ENCODE measurements around the gene PHACTR4. TPM values are rescaled to one million over a fixed set of nuclear protein-coding genes. Genes with fewer than 3 reads are reported as not detected.

PHACTR4 gene
- total and polyA plus RNA-seq, 9 of the 15 experiments (the other 6 are each of a cell fraction or from before 2014, with no cell fraction given): 6.4 to 43.6 (median 14.2) TPM

DNA sequence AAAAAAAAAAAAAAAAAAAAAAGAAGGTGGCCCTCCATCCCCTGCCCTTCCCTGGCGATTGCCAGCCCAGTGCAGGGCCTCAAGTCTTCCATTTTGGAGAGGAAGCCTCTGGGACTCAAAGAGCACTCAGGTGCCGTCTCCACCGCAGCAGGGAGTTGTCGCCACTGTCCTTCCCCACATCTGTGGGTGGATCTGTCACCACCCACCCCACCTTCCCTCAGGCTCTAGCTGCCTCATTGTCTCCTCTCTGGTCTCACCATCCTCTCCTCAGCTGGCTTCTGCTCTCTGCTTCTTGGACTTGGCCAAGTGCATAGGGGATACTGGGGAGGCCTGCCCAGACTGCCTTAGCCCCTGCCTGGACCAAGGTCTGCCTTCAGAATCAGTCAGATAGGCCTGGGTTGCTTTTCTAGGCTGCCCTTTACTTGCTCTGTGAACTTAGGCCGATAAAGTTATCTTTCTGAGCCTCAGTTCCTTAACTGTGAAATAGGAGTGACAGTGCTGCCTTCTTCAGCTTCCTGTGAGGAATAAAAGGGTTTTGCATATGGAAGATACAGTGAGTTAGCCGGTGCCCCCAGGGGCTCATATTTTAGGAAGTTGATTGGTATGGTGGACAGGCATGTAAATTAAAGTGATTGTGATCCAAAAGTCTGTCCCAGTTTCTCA is 152.1 kb downstream of the PHACTR4 start (continued):
- TF ChIP-seq, protein P1, sequence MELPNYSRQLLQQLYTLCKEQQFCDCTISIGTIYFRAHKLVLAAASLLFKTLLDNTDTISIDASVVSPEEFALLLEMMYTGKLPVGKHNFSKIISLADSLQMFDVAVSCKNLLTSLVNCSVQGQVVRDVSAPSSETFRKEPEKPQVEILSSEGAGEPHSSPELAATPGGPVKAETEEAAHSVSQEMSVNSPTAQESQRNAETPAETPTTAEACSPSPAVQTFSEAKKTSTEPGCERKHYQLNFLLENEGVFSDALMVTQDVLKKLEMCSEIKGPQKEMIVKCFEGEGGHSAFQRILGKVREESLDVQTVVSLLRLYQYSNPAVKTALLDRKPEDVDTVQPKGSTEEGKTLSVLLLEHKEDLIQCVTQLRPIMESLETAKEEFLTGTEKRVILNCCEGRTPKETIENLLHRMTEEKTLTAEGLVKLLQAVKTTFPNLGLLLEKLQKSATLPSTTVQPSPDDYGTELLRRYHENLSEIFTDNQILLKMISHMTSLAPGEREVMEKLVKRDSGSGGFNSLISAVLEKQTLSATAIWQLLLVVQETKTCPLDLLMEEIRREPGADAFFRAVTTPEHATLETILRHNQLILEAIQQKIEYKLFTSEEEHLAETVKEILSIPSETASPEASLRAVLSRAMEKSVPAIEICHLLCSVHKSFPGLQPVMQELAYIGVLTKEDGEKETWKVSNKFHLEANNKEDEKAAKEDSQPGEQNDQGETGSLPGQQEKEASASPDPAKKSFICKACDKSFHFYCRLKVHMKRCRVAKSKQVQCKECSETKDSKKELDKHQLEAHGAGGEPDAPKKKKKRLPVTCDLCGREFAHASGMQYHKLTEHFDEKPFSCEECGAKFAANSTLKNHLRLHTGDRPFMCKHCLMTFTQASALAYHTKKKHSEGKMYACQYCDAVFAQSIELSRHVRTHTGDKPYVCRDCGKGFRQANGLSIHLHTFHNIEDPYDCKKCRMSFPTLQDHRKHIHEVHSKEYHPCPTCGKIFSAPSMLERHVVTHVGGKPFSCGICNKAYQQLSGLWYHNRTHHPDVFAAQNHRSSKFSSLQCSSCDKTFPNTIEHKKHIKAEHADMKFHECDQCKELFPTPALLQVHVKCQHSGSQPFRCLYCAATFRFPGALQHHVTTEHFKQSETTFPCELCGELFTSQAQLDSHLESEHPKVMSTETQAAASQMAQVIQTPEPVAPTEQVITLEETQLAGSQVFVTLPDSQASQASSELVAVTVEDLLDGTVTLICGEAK (IDR thresholded peaks at IDR 0.05): peak; percentile 44; the same call in 1 of the 2 replicates
- TF ChIP-seq, protein P1 (CRISPR knock-in tag; IDR thresholded peaks at IDR 0.05): no peak
- TF ChIP-seq NFIC (IDR thresholded peaks at IDR 0.05): no peak
- TF ChIP-seq, protein P2, sequence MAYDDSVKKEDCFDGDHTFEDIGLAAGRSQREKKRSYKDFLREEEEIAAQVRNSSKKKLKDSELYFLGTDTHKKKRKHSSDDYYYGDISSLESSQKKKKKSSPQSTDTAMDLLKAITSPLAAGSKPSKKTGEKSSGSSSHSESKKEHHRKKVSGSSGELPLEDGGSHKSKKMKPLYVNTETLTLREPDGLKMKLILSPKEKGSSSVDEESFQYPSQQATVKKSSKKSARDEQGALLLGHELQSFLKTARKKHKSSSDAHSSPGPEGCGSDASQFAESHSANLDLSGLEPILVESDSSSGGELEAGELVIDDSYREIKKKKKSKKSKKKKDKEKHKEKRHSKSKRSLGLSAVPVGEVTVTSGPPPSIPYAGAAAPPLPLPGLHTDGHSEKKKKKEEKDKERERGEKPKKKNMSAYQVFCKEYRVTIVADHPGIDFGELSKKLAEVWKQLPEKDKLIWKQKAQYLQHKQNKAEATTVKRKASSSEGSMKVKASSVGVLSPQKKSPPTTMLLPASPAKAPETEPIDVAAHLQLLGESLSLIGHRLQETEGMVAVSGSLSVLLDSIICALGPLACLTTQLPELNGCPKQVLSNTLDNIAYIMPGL (CRISPR knock-in tag; IDR thresholded peaks at IDR 0.05): no peak
- TF ChIP-seq, protein P3, sequence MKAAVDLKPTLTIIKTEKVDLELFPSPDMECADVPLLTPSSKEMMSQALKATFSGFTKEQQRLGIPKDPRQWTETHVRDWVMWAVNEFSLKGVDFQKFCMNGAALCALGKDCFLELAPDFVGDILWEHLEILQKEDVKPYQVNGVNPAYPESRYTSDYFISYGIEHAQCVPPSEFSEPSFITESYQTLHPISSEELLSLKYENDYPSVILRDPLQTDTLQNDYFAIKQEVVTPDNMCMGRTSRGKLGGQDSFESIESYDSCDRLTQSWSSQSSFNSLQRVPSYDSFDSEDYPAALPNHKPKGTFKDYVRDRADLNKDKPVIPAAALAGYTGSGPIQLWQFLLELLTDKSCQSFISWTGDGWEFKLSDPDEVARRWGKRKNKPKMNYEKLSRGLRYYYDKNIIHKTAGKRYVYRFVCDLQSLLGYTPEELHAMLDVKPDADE (conservative IDR thresholded peaks at IDR 0.05; ENCODE audit: control insufficient read depth, low read depth, low read length): no peak
- TF ChIP-seq TSC22D4 (tag; IDR thresholded peaks at IDR 0.05): no peak
- no peak for TF ChIP-seq SIN3A (IDR thresholded peaks at IDR 0.05; ENCODE audit: borderline replicate concordance in 2 of 2, control insufficient read depth in 1 of 2, low read depth in 2 of 2, low read length in 2 of 2)
- TF ChIP-seq, protein P4, sequence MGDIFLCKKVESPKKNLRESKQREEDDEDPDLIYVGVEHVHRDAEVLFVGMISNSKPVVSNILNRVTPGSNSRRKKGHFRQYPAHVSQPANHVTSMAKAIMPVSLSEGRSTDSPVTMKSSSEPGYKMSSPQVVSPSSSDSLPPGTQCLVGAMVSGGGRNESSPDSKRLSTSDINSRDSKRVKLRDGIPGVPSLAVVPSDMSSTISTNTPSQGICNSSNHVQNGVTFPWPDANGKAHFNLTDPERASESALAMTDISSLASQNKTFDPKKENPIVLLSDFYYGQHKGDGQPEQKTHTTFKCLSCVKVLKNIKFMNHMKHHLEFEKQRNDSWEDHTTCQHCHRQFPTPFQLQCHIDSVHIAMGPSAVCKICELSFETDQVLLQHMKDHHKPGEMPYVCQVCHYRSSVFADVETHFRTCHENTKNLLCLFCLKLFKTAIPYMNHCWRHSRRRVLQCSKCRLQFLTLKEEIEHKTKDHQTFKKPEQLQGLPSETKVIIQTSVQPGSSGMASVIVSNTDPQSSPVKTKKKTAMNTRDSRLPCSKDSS (IDR thresholded peaks at IDR 0.05; ENCODE audit: low read depth, partially characterized antibody): no peak
- TF ChIP-seq, protein P5, sequence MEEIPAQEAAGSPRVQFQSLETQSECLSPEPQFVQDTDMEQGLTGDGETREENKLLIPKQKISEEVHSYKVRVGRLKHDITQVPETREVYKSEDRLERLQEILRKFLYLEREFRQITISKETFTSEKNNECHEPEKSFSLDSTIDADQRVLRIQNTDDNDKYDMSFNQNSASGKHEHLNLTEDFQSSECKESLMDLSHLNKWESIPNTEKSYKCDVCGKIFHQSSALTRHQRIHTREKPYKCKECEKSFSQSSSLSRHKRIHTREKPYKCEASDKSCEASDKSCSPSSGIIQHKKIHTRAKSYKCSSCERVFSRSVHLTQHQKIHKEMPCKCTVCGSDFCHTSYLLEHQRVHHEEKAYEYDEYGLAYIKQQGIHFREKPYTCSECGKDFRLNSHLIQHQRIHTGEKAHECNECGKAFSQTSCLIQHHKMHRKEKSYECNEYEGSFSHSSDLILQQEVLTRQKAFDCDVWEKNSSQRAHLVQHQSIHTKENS (CRISPR knock-in tag; IDR thresholded peaks at IDR 0.05): no peak
- TF ChIP-seq SIX5 (IDR thresholded peaks at IDR 0.05; ENCODE audit: borderline replicate concordance in 1 of 2, insufficient read depth in 1 of 2, low read depth in 1 of 2, low read length in 2 of 2): no peak

Data from K562 (cell line).